ENCODE measurements around the gene ARPC5L. TPM values are rescaled to one million over a fixed set of nuclear protein-coding genes. Genes with fewer than 3 reads are reported as not detected.
"Not testable (repeated sequence)": the region's sequence is repeated elsewhere in the genome, so short reads cannot be mapped to it uniquely, and the experiment has no call there.

The ARPC5L gene
- total RNA-seq, 1 experiment from 2014 or later = 47.2 TPM

GRCh38 chr9:124835026-124835557, 26.8 kb upstream of the ARPC5L start:
- Mint-ChIP-seq H3K36me3 (no peaks in the 10 kb centered on the region), H3K27me3 (ENCODE audit: low read depth) (no peaks in the 10 kb centered on the region), H3K4me1 (no peaks in the 10 kb centered on the region), H3K27ac (no peak overlapping the region), H3K4me3 (no peak overlapping the region), H3K9me3 (peaks cover 3% of the 10 kb centered on the region; the same call in 1 of the 2 replicates)
- ChIA-PET CTCF (interaction anchor here (0.7 to 12.7 kb wide), 5 partner anchors 11 to 416 kb away, joined by 3 to 323 read pairs (median 4); partner anchors contain the start of genes NR6A1, OLFML2A and WDR38), POLR2A (no interaction called here)
- DNase-seq (ENCODE audit: low spot score) (no peak), ATAC-seq (no peak)
- TF ChIP-seq E2F4 (CRISPR knock-in tag; IDR thresholded peaks at IDR 0.05; ENCODE audit: borderline replicate concordance, low read depth) (no peak), FOXJ3 (CRISPR knock-in tag; IDR thresholded peaks at IDR 0.05; ENCODE audit: borderline replicate concordance) (no peak), SOX15 (CRISPR knock-in tag; IDR thresholded peaks at IDR 0.05) (no peak), ZNF425 (CRISPR knock-in tag; conservative IDR thresholded peaks at IDR 0.05) (no peak), GABPB1 (CRISPR knock-in tag; IDR thresholded peaks at IDR 0.05) (no peak), ZMAT4 (CRISPR knock-in tag; IDR thresholded peaks at IDR 0.05) (no peak), ARID4B (CRISPR knock-in tag; IDR thresholded peaks at IDR 0.05; ENCODE audit: borderline replicate concordance) (no peak), RELA (CRISPR knock-in tag; IDR thresholded peaks at IDR 0.05; ENCODE audit: borderline replicate concordance) (no peak), ELF4 (CRISPR knock-in tag; IDR thresholded peaks at IDR 0.05; ENCODE audit: low read depth) (no peak), ZNF138 (CRISPR knock-in tag; conservative IDR thresholded peaks at IDR 0.05) (no peak), HMGXB4 (CRISPR knock-in tag; IDR thresholded peaks at IDR 0.05) (no peak)

GRCh38 chr9:124838132-124838531, 23.8 kb upstream of the ARPC5L start:
- H3K9me3 Mint-ChIP-seq; H3K4me3 Mint-ChIP-seq; H3K36me3 Mint-ChIP-seq; H3K27me3 Mint-ChIP-seq (ENCODE audit: low read depth); H3K4me1 Mint-ChIP-seq; DNase-seq (ENCODE audit: low spot score); H3K27ac Mint-ChIP-seq; ATAC-seq: not testable (repeated sequence)
- POLR2A ChIA-PET = interaction anchor here (0.6 to 1.3 kb wide), 2 partner anchors 27 to 123 kb away, joined by 3 to 6 read pairs; no protein-coding TSS in a partner anchor
- CTCF ChIA-PET = interaction anchor here (1.2 to 12.7 kb wide), 4 partner anchors 15 to 64 kb away, joined by 4 to 323 read pairs (median 154); partner anchors contain the start of genes NR6A1, OLFML2A and WDR38
- TF ChIP-seq NFYB (CRISPR knock-in tag; conservative IDR thresholded peaks at IDR 0.05; ENCODE audit: low read depth) = 0 out of 2 replicates have a peak, but pooled peaks have one; percentile 14

GRCh38 chr9:124838567-124839275, 23.2 kb upstream of the ARPC5L start:
- DNase-seq (ENCODE audit: low spot score); H3K27ac Mint-ChIP-seq; H3K36me3 Mint-ChIP-seq; H3K9me3 Mint-ChIP-seq; H3K27me3 Mint-ChIP-seq (ENCODE audit: low read depth); ATAC-seq; H3K4me1 Mint-ChIP-seq; H3K4me3 Mint-ChIP-seq: not testable (repeated sequence)
- ChIA-PET CTCF (interaction anchor here (1.2 to 12.7 kb wide), 15 partner anchors 8 to 302 kb away, joined by 3 to 323 read pairs (median 11); partner anchors contain the start of genes NR6A1, OLFML2A and WDR38), POLR2A (interaction anchor here (0.6 to 1.7 kb wide), 3 partner anchors 28 to 124 kb away, joined by 3 to 6 read pairs (median 4); no protein-coding TSS in a partner anchor)
